HG02642 (cell line): Measurements from ENCODE around the gene SLC12A8.
A peak's percentile ranks its signal among the peaks of the same experiment; 100 is the strongest.

ENCODE experiments used
- ATAC-seq: cut with Tn5 transposase; IDR thresholded peaks from one replicate; pipeline ENCODE4 v1.9.1; 2021; ENCODE audit warnings: mild to moderate bottlenecking; ENCODE audit not compliant: unreplicated experiment, poor library complexity

SLC12A8 gene

GRCh38 chr3:125061170-125061569 lies 151.4 kb downstream of the SLC12A8 start:
- no peak for ATAC-seq

DNA sequence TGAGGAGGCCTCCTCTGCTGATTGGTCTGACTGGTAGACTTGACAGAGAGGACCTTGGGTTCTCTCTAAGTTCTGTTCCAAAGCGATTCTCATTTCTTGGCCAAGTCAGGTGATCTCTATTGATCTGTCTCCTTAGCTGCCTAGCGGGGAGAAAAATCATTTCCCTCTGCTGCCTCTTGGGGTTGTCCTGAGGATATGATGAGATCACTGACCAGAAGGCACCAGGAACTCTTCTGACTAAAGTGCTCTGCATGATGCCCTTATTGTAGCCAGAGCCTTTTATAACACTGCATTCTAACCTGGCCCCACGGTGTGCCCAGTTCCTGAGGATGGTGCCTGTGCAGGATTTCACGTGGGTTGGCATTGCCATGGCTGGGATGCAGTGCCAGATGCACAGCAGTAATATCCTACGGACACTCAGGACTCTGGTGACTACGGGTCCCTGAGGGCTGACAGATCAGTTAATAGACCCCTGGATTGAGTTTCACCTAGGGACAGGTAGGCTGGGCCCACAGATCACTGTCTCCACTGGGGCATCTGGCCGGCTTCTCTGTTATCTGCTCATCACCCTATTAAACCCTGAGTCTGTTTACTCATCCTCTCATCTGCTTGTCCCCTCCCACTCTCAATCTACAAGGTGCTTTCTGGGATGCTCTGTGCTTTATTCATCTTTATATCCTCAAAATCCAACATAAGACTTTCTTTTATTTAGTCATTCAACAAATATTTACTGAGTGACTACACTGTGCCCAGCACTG lies 152.9 kb downstream of the SLC12A8 start:
- ATAC-seq, result no peak

DNA sequence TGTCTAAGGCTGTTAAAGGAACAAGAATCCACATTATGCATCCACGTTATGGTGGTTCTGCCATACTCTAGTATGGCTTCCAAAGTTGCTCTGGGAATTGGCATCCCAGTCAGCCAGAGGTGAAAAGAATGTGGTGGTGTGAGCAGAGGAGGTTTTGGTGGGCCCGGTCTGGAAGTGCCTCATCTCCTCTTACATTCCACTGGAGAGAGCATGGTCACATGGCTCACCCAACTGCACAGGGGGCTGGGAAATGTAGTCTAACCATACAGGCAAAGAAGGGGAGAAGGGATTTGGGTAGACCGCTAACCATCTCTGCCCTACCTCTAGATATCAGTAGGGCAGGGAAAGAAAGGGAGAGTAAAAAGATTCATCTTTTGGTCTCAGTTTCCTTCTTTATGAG lies 153.6 kb downstream of the SLC12A8 start:
- no peak for ATAC-seq

DNA sequence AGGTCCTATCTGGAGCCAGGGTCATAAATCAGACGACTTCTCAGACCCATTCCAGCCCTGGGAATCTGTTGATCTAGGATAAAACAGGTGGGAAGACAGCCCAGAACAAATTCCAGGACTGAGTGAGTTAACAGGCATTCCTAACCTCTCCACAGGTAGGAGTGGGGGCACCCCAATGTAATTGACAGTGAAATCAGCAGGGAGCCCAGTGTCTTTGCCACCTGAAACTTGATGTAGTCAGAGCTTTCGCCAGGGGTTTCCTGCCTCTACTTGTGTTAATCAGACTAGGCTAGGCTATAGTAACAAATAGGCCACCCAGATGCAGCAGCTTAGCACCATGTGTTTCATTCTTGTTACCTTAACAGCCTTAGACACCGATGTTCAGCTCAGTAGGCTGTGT lies 154.0 kb downstream of the SLC12A8 start:
- ATAC-seq, result no peak

GRCh38 chr3:125057186-125057850 lies 155.2 kb downstream of the SLC12A8 start:
- ATAC-seq, result no peak

GRCh38 chr3:125055913-125056745 lies 156.4 kb downstream of the SLC12A8 start, which contains the start of gene HEG1:
HEG1 (minus strand) TSS chr3:125055997; CDS start chr3:125055890, 107 bp downstream.
- ATAC-seq, result peak; percentile 73

DNA sequence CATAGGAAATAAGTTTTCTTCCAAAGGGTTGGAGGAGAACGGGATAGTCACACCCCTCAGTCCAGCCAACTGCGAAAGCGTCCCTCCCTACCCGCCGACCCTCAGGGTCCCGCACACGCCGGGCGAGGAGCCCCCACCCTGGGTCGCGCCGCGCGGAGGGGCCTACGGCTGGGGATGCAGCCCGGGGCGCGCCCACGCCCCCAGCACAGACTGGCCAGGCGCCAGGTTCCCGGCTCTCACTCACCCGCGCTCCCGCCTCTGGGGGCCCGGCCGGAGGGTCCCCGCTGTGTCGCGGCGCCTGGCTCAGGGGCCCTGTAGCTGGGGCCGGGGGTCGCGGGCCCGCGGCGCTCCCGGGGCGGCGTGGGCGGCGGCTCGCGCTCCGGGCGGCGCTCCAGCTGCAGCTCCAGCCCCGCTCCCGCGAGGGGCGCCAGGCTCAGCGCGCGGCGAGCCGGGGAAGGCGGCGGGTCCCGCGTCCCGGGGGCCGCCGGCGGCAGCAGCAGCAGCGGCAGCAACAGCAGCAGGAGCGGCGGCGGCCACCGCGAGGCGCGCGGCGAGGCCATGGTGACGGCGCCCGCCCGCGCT lies 157.1 kb downstream of the SLC12A8 start:
- ATAC-seq, result peak; percentile 30

DNA sequence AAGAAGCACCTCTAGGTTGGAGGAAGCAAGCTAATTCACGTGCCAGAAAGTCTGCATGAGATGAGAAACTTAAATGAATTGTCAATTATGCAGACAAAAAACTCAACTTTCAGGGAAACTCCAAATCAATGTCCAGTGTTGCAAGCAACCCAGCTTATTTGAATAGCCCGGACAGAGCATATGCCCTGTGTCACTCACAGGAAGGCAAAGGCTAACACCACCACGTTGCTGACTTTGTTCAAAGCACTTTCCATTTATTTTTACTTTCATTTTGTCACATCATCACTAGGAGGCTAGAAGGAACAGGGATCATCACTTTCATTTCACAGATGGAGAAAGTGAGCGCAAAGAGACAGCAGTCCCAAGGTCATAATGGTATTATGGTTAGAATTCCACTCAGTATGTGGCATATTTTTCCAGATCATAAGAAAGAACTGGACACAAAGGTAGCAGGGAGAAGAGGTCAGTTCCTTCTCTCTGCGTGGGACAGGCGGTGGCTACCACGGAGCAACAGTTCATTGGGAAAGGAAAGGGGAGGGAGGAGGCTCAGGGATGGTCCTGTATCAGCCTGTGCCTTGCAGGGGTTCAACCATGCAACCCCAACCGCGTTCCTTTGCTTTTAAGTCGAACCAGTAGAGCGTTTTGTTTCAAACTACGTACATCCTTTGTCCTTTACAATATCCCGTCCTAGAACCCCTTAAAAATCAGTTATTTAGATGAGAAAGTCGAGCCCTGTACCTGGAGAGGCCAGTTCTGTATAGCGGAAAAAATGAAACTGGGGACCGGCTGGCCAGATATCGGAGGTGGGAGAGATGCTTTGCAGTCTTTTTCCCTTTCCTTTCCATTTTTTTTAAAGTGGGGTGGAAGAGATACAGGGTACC lies 157.9 kb downstream of the SLC12A8 start:
- ATAC-seq, result peak; percentile 22

DNA sequence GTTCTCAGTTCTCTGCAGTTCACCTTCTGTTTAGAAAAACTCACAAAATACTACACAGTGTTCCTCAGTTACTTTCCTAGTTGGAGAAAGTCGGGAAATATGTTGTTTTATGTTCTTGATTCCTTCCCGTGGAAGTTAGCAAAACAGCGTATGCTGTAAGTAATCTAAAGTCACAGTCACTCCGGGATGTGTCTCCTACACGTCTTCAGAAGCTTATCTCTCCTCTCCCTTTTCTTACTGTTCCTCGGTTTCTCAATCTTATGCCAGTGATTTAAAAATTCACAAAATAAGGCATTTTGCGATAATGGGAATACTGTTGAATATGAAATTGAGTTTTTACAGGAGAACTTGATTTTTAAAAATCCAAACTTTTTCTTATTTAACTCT lies 158.5 kb downstream of the SLC12A8 start:
- ATAC-seq, result no peak

GRCh38 chr3:125053304-125053699 lies 159.2 kb downstream of the SLC12A8 start:
- ATAC-seq, result no peak

GRCh38 chr3:125052624-125053303 lies 159.8 kb downstream of the SLC12A8 start:
- ATAC-seq, result no peak

GRCh38 chr3:125051715-125052581 lies 160.6 kb downstream of the SLC12A8 start:
- no peak for ATAC-seq

DNA sequence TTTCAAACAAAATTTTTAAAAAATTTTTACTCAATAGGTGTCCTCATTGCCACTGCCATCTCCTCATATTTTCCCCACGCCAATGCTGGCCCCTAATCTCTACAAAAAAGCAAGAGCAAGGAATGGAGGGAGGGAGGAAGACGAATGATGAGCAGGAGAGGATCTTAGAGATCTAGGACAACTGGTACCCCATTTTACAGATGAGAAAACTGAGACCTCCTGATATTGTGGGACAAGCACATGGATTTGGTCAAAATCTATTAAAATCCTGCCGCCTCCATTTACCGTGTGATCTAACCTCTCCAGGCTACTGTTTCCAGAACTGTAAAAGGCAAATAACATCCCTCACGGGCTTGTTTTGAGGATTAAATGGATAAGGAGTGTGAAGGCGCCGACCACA lies 161.3 kb downstream of the SLC12A8 start:
- ATAC-seq, result no peak

GRCh38 chr3:125050488-125051090 lies 162.0 kb downstream of the SLC12A8 start:
- ATAC-seq, result no peak

DNA sequence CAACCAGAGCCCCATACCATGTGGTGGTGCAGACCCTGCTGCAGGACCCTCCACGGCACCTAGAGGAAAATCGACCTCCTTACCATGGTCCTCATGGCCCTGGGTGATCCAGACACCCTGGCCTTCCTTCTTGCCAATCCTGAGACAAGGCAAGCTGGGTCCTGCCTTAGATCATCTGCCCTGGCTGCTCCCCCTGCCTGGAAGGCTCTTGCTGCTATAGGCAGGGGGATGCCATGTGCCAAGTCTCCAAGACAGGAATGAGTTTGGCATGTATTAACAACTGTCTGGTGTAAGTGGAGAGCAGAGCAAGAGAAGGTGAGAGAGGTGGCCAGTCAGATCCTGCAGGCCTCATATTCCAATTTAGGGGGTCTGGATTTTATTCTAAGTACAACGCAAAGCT lies 164.3 kb downstream of the SLC12A8 start:
- ATAC-seq, result no peak

DNA sequence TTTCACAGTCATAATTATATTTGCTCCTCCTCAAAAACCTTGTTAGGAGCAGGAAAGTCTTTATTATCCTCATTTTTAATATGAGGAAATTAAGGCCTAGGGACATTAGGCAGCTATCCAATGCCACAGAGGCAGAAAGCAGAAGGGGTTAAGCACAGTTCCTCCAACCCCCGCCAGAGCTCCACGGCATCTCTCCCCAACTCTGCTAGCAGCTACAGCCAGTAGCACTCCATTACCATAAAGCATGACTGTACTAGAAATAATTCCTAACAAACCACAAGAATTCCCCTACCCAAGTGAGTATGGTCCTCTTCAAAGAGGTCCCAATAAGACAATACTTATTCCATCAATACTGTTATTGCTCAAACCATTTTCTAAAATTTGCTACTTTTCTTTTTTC lies 166.6 kb downstream of the SLC12A8 start:
- no peak for ATAC-seq

DNA sequence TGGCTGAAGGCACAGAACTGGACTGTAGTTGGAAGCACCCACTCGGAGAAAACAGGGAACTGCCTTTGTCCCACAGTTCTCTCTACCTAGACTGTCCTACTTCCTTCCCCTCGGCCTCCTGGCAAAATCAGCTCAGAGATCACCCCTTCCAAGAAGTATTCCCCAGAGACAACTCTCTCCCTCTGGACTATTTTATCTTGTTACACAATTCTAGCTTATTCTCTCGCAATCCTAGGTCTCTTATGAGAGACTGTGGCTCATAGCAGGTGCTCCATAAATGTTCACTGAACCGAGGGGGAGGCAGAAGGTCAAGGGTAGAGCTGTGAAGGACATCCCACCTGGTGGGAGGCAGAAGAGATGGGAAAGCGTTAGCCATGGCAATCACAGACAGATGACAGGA lies 167.4 kb downstream of the SLC12A8 start:
- no peak for ATAC-seq

GRCh38 chr3:125043599-125044151 lies 168.9 kb downstream of the SLC12A8 start:
- no peak for ATAC-seq
